ENCODE data around the gene CLUH.

GRCh38 chr17:2724784-2725164, 13.2 kb upstream of the CLUH start:
- TF ChIP-seq CTCF (IDR thresholded peaks at IDR 0.05; ENCODE audit: low read depth, low read length, poor library complexity, severe bottlenecking) (no peak), EZH2phosphoT487 (IDR thresholded peaks at IDR 0.05; ENCODE audit: borderline replicate concordance, low read length) (no peak)

Data from DOHH2 (cell line).